ENCODE results near the gene CHCHD6. TPM values are rescaled to one million over a fixed set of nuclear protein-coding genes. Genes with fewer than 3 reads are reported as not detected.

The CHCHD6 gene
- total RNA-seq, 1 experiment from 2014 or later, result 36.3 TPM

DNA sequence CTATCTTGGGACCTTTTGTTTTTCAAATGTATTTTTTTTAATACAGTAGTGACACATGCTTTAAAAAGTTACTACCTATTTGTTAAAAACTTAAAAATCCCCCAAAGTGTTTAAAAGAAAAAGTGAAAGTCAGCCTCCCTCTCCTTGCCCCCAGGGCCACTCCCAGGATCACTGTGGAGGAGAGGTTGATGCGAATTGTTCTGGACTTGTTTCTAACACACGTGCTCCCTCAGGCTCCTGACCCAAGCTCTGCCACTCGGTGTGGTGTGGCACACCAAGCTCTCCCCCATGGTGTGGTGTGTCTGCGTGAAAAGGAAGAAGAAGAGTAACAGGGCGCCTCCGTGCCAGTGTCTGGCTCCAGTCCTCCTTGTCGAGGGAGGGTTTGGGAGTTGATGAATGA, 93.5 kb downstream of the CHCHD6 start:
- ChIA-PET RAD21 (ENCODE audit: low non-redundant PET in 1 of 2, low total read pairs in 2 of 2, uncharacterized antibody in 2 of 2, unreplicated experiment in 2 of 2) (no interaction called here), POLR2A (no interaction called here), CTCF (no interaction called here)
- peaks cover 3% of the 10 kb centered on the region; the same call in 1 of the 2 replicates for H3K79me2 ChIP-seq (ENCODE audit: insufficient read depth, low read length)
- no peaks in the 10 kb centered on the region for H4K20me1 ChIP-seq (ENCODE audit: insufficient read depth)
- no peaks in the 10 kb centered on the region for H3K4me1 ChIP-seq (ENCODE audit: control insufficient read depth in 1 of 2, insufficient read depth in 2 of 2, low read length in 2 of 2)
- H3K4me3 ChIP-seq (replicated peaks in 1 of 2; ENCODE audit: low read depth in 1 of 2, low read length in 2 of 2), result no peak overlapping the region
- no peak overlapping the region for H2AFZ ChIP-seq (ENCODE audit: low read depth, low read length, poor library complexity, severe bottlenecking)
- DNase-seq (ENCODE audit: low read depth, low spot score) (no peak), ATAC-seq (no peak)
- no peak overlapping the region for H3K9ac ChIP-seq (ENCODE audit: low read length)
- no peaks in the 10 kb centered on the region for H3K9me3 ChIP-seq (ENCODE audit: control insufficient read depth in 1 of 2, insufficient read depth in 1 of 2, low read depth in 1 of 2, low read length in 2 of 2)
- BruUV-seq (replicated peaks), result no TSS peak
- no peaks in the 10 kb centered on the region for H3K27me3 ChIP-seq (ENCODE audit: insufficient read depth, low read length)
- intact Hi-C loops (cut with micrococcal nuclease), result no loop called here
- no peak for TF ChIP-seq EZH2 (IDR thresholded peaks at IDR 0.05)
- TF ChIP-seq ZNF274 (IDR thresholded peaks at IDR 0.05; ENCODE audit: low read depth, low read length), result no peak
- no peak for TF ChIP-seq TCF7L2 (IDR thresholded peaks at IDR 0.05; ENCODE audit: borderline replicate concordance, extremely low read depth, insufficient read depth, insufficient read length)
- no peak overlapping the region for H3K4me2 ChIP-seq (ENCODE audit: low read length)
- no peaks in the 10 kb centered on the region for H3K36me3 ChIP-seq (ENCODE audit: control insufficient read depth in 1 of 2, insufficient read depth in 2 of 2, low read length in 2 of 2)
- H3K27ac ChIP-seq (ENCODE audit: low read depth, low read length), result no peak overlapping the region
- no peaks in the 10 kb centered on the region for H3K9me2 ChIP-seq (ENCODE audit: insufficient read depth)

DNA sequence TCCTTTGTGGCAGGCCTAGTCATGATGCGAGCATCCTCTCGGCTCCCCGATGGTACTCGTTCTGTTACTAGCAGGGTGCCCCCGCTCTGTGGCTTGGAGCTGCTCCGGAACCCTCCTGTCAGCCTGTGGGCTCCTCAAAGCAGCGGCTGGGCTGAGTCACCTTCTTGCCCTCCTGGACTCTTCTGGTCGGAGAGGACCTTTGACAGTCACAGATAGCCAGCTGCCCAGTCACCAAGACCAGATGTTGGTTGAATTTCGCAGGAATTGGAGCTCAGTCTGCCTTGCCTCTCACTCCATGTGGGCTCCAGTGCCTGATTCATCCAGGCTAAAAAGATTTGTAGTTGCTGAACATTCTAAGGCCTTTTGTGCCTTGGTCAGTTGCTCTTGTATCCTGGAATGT, 94.5 kb downstream of the CHCHD6 start:
- no peaks in the 10 kb centered on the region for H3K36me3 ChIP-seq (ENCODE audit: control insufficient read depth in 1 of 2, insufficient read depth in 2 of 2, low read length in 2 of 2)

More for the DNA sequence above, 94.5 kb downstream of the CHCHD6 start:
- CTCF ChIA-PET, result no interaction called here
- Histone ChIP-seq H3K9me2 (ENCODE audit: insufficient read depth) (no peaks in the 10 kb centered on the region), H3K4me1 (ENCODE audit: control insufficient read depth in 1 of 2, insufficient read depth in 2 of 2, low read length in 2 of 2) (no peaks in the 10 kb centered on the region), H3K9me3 (ENCODE audit: control insufficient read depth in 1 of 2, insufficient read depth in 1 of 2, low read depth in 1 of 2, low read length in 2 of 2) (no peaks in the 10 kb centered on the region), H3K27ac (ENCODE audit: low read depth, low read length) (no peak overlapping the region), H3K4me2 (ENCODE audit: low read length) (no peak overlapping the region), H3K9ac (ENCODE audit: low read length) (no peak overlapping the region), H3K79me2 (ENCODE audit: insufficient read depth, low read length) (no peaks in the 10 kb centered on the region), H2AFZ (ENCODE audit: low read depth, low read length, poor library complexity, severe bottlenecking) (no peak overlapping the region), H3K4me3 (replicated peaks in 1 of 2; ENCODE audit: low read depth in 1 of 2, low read length in 2 of 2) (no peak overlapping the region), H4K20me1 (ENCODE audit: insufficient read depth) (no peaks in the 10 kb centered on the region), H3K27me3 (ENCODE audit: insufficient read depth, low read length) (no peaks in the 10 kb centered on the region)
- BruUV-seq (replicated peaks), result no TSS peak
- intact Hi-C loops (cut with micrococcal nuclease), result no loop called here
- DNase-seq (ENCODE audit: low read depth, low spot score) (no peak), ATAC-seq (no peak)
- POLR2A ChIA-PET, result no interaction called here
- TF ChIP-seq SRF (IDR thresholded peaks at IDR 0.05; ENCODE audit: low read depth), result no peak
- TF ChIP-seq JUND (IDR thresholded peaks at IDR 0.05), result no peak
- no peak for TF ChIP-seq ELF1 (IDR thresholded peaks at IDR 0.05; ENCODE audit: borderline replicate concordance, low read depth)
- TF ChIP-seq, protein P1, sequence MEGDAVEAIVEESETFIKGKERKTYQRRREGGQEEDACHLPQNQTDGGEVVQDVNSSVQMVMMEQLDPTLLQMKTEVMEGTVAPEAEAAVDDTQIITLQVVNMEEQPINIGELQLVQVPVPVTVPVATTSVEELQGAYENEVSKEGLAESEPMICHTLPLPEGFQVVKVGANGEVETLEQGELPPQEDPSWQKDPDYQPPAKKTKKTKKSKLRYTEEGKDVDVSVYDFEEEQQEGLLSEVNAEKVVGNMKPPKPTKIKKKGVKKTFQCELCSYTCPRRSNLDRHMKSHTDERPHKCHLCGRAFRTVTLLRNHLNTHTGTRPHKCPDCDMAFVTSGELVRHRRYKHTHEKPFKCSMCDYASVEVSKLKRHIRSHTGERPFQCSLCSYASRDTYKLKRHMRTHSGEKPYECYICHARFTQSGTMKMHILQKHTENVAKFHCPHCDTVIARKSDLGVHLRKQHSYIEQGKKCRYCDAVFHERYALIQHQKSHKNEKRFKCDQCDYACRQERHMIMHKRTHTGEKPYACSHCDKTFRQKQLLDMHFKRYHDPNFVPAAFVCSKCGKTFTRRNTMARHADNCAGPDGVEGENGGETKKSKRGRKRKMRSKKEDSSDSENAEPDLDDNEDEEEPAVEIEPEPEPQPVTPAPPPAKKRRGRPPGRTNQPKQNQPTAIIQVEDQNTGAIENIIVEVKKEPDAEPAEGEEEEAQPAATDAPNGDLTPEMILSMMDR (IDR thresholded peaks at IDR 0.05 in 2 of 3, conservative IDR thresholded peaks at IDR 0.05 in 1 of 3; ENCODE audit: borderline replicate concordance in 1 of 3, insufficient read depth in 1 of 3, low read depth in 2 of 3, low read length in 2 of 3), result no peak
- TF ChIP-seq POLR2AphosphoS5 (IDR thresholded peaks at IDR 0.05; ENCODE audit: low read depth, low read length), result no peak
- TF ChIP-seq, protein P2, sequence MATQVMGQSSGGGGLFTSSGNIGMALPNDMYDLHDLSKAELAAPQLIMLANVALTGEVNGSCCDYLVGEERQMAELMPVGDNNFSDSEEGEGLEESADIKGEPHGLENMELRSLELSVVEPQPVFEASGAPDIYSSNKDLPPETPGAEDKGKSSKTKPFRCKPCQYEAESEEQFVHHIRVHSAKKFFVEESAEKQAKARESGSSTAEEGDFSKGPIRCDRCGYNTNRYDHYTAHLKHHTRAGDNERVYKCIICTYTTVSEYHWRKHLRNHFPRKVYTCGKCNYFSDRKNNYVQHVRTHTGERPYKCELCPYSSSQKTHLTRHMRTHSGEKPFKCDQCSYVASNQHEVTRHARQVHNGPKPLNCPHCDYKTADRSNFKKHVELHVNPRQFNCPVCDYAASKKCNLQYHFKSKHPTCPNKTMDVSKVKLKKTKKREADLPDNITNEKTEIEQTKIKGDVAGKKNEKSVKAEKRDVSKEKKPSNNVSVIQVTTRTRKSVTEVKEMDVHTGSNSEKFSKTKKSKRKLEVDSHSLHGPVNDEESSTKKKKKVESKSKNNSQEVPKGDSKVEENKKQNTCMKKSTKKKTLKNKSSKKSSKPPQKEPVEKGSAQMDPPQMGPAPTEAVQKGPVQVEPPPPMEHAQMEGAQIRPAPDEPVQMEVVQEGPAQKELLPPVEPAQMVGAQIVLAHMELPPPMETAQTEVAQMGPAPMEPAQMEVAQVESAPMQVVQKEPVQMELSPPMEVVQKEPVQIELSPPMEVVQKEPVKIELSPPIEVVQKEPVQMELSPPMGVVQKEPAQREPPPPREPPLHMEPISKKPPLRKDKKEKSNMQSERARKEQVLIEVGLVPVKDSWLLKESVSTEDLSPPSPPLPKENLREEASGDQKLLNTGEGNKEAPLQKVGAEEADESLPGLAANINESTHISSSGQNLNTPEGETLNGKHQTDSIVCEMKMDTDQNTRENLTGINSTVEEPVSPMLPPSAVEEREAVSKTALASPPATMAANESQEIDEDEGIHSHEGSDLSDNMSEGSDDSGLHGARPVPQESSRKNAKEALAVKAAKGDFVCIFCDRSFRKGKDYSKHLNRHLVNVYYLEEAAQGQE (IDR thresholded peaks at IDR 0.05; ENCODE audit: low read depth), result no peak
- TF ChIP-seq SP1 (IDR thresholded peaks at IDR 0.05; ENCODE audit: low read depth), result no peak
- no peak for TF ChIP-seq FOSL1 (IDR thresholded peaks at IDR 0.05; ENCODE audit: low read depth)
- TF ChIP-seq, protein P3, sequence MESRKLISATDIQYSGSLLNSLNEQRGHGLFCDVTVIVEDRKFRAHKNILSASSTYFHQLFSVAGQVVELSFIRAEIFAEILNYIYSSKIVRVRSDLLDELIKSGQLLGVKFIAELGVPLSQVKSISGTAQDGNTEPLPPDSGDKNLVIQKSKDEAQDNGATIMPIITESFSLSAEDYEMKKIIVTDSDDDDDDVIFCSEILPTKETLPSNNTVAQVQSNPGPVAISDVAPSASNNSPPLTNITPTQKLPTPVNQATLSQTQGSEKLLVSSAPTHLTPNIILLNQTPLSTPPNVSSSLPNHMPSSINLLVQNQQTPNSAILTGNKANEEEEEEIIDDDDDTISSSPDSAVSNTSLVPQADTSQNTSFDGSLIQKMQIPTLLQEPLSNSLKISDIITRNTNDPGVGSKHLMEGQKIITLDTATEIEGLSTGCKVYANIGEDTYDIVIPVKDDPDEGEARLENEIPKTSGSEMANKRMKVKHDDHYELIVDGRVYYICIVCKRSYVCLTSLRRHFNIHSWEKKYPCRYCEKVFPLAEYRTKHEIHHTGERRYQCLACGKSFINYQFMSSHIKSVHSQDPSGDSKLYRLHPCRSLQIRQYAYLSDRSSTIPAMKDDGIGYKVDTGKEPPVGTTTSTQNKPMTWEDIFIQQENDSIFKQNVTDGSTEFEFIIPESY (IDR thresholded peaks at IDR 0.05; ENCODE audit: extremely low read depth, insufficient replicate concordance, low read length), result no peak
- no peak for TF ChIP-seq ZFX (IDR thresholded peaks at IDR 0.05)
- no peak for TF ChIP-seq EGR1 (IDR thresholded peaks at IDR 0.05; ENCODE audit: low read depth)
- TF ChIP-seq ZNF274 (IDR thresholded peaks at IDR 0.05; ENCODE audit: low read depth, low read length), result no peak
- RAD21 ChIA-PET (ENCODE audit: low non-redundant PET in 1 of 2, low total read pairs in 2 of 2, uncharacterized antibody in 2 of 2, unreplicated experiment in 2 of 2), result no interaction called here

All from HCT116 (cell line).